ENCODE data around the gene CTSE.

GRCh38 chr1:206015071-206015470, 8.6 kb downstream of the CTSE start:
- TF ChIP-seq RCOR1 (IDR thresholded peaks at IDR 0.05; ENCODE audit: insufficient replicate concordance, low read length) = no peak
- no peak for TF ChIP-seq CTCF (conservative IDR thresholded peaks at IDR 0.05; ENCODE audit: low read depth, low read length)
- TF ChIP-seq POLR2A (IDR thresholded peaks at IDR 0.05; ENCODE audit: low read depth, low read length) = no peak
- TF ChIP-seq BHLHE40 (IDR thresholded peaks at IDR 0.05; ENCODE audit: low read depth, low read length) = no peak
- TF ChIP-seq CEBPB (IDR thresholded peaks at IDR 0.05; ENCODE audit: low read depth, low read length) = no peak
- no peak for TF ChIP-seq CHD1 (IDR thresholded peaks at IDR 0.05; ENCODE audit: low read depth, low read length)
- TF ChIP-seq SMC3 (IDR thresholded peaks at IDR 0.05; ENCODE audit: low read depth, low read length) = no peak
- no peak for TF ChIP-seq MXI1 (IDR thresholded peaks at IDR 0.05; ENCODE audit: borderline replicate concordance, low read depth, low read length)
- no peak for TF ChIP-seq ELK1 (IDR thresholded peaks at IDR 0.05; ENCODE audit: borderline replicate concordance, low read depth, low read length)
- TF ChIP-seq MAZ (IDR thresholded peaks at IDR 0.05; ENCODE audit: borderline replicate concordance, low read depth, low read length) = no peak
- TF ChIP-seq MAFK (IDR thresholded peaks at IDR 0.05; ENCODE audit: low read depth, low read length) = no peak
- TF ChIP-seq RAD21 (IDR thresholded peaks at IDR 0.05; ENCODE audit: low read length) = no peak
- TF ChIP-seq FOS (IDR thresholded peaks at IDR 0.05; ENCODE audit: low read depth, low read length) = no peak
- no peak for TF ChIP-seq USF2 (IDR thresholded peaks at IDR 0.05; ENCODE audit: low read depth, low read length)
